ENCODE results near the gene SLC39A12. TPM values are rescaled to one million over a fixed set of nuclear protein-coding genes. Genes with fewer than 3 reads are reported as not detected.

SLC39A12 gene
- polyA plus RNA-seq, 3 donors from 2014 or later, result not detected

DNA sequence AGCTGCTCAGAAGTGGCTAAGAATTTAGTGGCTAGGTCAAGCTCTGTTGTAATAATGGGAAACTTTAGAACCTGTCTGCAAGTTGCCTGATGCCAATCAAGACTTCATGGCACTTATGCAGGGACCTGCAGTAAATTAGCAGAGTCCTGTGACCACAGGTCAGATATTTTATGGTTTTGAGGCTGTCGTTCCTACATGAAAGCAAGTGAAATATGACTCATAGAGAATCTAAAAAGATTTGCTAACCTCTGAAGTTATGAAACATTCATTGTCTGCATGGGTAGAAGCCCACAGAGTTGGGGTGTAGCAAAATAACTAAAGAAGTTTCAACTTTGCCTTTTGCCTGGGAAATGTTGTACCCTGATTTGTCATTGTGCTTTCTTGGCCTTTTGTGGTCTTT is 32.3 kb downstream of the SLC39A12 start:
- DNase-seq, result no peak

DNA sequence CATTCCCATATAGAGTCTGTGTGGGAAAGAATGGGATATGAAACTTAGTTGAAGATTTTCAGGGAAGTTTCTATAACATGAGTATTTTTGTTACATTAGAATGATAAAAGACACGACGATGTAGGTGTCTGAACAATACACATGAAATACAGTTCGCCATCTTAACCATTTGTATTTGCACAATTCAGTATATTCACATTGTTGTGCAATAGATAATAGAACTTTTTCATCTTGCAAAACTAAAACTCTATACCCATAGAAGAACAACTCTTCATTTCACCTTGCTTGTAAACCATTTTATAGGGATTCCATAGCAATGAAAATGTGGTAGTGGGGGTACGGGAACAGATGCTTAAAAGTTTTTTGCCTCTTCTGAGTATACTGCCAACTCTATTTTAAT is 32.8 kb downstream of the SLC39A12 start:
- Mint-ChIP-seq H3K4me1 (no peaks in the 10 kb centered on the region), H3K9me3 (no peaks in the 10 kb centered on the region), H3K4me3 (no peak overlapping the region), H3K27ac (no peak overlapping the region), H3K36me3 (no peaks in the 10 kb centered on the region), H3K27me3 (ENCODE audit: low read depth in 3 of 3) (peaks cover 0 to 4% (median 0%) of the 10 kb centered on the region in 3 donors)
- no peak for DNase-seq

More for the DNA sequence above, 32.3 kb downstream of the SLC39A12 start:
- Mint-ChIP-seq H3K27me3 (ENCODE audit: low read depth in 3 of 3) (peaks cover 0 to 4% (median 0%) of the 10 kb centered on the region in 3 donors), H3K4me1 (no peaks in the 10 kb centered on the region), H3K4me3 (no peak overlapping the region), H3K27ac (no peak overlapping the region), H3K9me3 (no peaks in the 10 kb centered on the region), H3K36me3 (no peaks in the 10 kb centered on the region)

DNA sequence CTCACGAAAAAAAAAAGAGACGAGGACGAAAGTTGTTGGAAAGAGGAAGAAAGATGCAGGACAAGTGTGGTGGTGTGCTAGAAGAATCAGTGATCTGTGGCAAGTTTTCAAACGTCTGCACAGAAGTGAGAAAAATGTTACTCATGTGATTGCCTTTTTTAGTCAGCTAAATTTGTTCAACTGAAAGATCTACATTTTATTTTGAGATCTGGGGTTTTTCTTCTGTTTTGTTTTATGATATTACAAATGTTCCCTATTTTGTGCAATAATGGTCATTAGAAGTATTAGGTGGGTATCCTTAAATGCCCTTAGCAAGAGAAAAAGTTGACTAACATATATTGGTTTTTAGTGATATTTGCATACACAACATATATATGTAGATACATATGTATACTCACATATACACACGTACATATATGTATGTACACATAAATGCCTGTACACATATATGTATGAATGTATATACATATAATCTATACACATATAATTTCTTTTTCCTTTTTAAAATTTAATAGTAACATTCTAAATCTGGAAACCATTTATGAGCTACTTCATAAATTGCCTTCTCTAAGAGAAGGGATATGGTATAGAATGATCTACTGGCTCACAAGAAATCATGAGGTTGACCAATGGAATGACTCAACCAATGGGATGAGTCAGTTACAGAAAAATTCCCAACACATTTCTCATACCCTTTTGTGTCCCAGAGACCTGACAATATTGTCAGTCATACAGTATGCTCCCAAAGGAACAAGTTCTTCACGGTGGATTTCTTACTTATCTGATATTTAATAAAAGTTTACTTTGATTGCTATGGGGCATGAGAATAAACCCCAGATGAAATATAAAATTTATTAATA is 38.4 kb downstream of the SLC39A12 start:
- H3K9me3 Mint-ChIP-seq, result peaks cover 0 to 2% (median 0%) of the 10 kb centered on the region in 6 donors
- no peaks in the 10 kb centered on the region for H3K36me3 Mint-ChIP-seq
- peaks cover 0 to 6% (median 0%) of the 10 kb centered on the region in 3 donors for H3K27me3 Mint-ChIP-seq (ENCODE audit: low read depth in 3 of 3)
- no peak for DNase-seq
- H3K4me1 Mint-ChIP-seq, result no peaks in the 10 kb centered on the region
- H3K27ac Mint-ChIP-seq, result no peak overlapping the region
- H3K4me3 Mint-ChIP-seq, result no peak overlapping the region

DNA sequence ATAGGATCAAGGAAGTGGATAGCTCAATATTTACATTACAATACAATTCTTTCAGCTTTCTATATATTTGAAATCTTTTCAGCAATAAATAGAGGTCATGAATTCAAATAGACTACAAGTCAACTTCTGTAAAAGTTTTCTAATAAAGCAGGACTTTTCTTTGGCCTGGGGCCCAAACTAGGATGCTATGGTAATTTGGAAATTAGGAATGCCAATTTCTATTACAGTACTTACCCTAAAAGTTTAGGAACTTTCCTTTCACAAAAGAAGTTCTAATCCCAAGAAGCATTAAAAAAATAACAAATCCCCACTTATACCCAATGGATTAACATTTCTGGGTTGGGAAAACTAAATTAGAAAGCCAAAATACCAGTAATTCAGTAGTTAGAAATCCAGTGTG is 40.5 kb downstream of the SLC39A12 start:
- Mint-ChIP-seq H3K4me3 (no peak overlapping the region), H3K36me3 (no peaks in the 10 kb centered on the region), H3K27ac (no peak overlapping the region), H3K27me3 (ENCODE audit: low read depth in 3 of 3) (peaks cover 0 to 4% (median 0%) of the 10 kb centered on the region in 3 donors), H3K9me3 (peaks cover 0 to 2% (median 0%) of the 10 kb centered on the region in 6 donors), H3K4me1 (no peaks in the 10 kb centered on the region)
- no peak for DNase-seq

DNA sequence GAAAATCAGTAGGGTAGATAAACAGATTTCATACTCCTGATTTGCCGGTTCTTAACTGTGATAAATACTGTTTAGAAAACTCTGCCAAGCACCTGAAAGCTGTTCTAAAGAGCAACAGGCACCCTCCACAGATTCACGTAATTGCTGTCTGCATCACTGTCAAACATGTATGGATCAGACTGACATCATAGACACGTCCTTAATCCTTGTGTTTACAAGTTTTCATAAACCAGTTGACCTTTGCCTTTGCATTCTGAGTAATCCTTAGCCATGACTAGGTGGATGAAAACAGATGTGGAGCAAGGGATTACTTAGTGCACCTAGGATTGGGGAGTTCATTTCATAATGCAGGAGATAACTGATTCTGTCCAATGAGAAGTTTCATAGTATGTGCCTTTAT is 41.6 kb downstream of the SLC39A12 start:
- Mint-ChIP-seq H3K4me1 (no peaks in the 10 kb centered on the region), H3K36me3 (no peaks in the 10 kb centered on the region), H3K27me3 (ENCODE audit: low read depth in 3 of 3) (peaks cover 0 to 5% (median 0%) of the 10 kb centered on the region in 3 donors), H3K9me3 (peaks cover 0 to 2% (median 0%) of the 10 kb centered on the region in 6 donors), H3K4me3 (no peak overlapping the region), H3K27ac (no peak overlapping the region)
- no peak for DNase-seq

DNA sequence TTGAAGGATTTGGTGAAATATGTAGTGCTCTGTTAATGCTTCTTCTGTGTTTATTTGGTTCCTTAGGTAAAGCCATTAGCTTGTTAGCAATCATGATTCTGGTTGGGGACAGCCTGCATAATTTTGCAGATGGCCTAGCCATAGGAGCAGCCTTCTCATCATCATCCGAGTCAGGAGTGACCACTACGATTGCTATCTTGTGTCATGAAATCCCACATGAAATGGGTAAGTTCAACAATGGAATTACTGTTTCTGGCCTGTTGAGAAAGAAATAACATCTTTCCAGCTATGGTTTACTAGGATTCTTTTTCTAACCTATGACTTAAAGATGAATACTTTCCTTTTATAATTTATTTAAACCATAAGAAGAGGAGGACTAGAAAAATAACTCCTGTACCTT is 48.9 kb downstream of the SLC39A12 start:
- no peak overlapping the region for H3K4me3 Mint-ChIP-seq
- H3K27me3 Mint-ChIP-seq (ENCODE audit: low read depth in 3 of 3), result peaks cover 0 to 2% (median 1%) of the 10 kb centered on the region in 3 donors
- no peaks in the 10 kb centered on the region for H3K4me1 Mint-ChIP-seq
- H3K36me3 Mint-ChIP-seq, result no peaks in the 10 kb centered on the region
- no peaks in the 10 kb centered on the region for H3K9me3 Mint-ChIP-seq
- no peak for DNase-seq
- H3K27ac Mint-ChIP-seq, result no peak overlapping the region

DNA sequence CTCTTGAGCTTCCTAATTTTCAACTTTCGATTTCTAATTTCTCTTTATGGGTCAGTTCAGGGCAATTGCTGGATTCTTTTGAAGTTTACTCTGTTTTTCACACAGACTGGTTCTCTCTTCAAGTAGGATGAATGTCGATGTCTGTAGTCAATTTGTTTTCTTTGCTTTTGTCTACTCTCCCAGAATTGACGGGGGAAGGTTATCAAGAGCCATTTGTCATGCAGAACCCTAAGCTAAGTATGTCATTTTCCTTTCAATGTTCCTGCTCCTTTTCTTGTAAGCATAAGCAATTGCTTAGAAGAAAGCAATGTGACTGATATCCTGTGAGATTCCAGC is 53.7 kb downstream of the SLC39A12 start:
- Mint-ChIP-seq H3K36me3 (no peaks in the 10 kb centered on the region), H3K4me1 (no peaks in the 10 kb centered on the region)

DNA sequence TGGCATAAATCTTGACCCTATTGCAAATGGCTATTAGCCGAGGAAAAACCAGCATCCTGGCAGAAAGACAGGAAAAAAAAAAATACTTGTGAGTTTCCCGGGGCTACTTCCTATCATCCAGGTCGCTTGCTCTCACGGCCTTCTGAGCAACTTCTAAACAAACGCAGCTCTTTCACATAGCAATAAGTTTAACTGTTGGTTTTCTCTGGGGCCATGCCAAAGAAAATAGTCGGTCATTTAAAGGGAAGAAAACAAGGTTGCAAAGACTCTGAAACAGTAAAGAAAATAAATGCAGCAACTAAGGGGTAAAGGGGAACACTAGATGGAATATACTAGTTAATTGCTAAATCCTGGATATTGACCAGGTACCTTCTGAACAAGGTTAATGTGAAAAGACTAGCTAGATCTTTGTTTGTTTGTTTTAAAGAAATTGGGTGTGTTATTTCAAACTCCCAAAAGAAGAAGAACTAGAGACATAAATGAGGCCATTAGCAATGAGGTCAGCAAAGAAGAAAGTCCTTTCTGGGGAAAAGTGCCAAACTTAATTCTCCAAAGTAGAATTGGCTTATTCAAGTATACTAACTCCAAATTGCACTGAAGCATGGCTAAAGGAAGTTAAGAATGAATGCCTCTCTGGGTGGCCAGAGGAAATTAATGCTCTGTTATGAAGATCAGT is 54.2 kb downstream of the SLC39A12 start:
- H3K36me3 Mint-ChIP-seq, result no peaks in the 10 kb centered on the region
- H3K4me1 Mint-ChIP-seq, result no peaks in the 10 kb centered on the region
- H3K27me3 Mint-ChIP-seq (ENCODE audit: low read depth in 3 of 3), result peaks cover 0 to 4% (median 3%) of the 10 kb centered on the region in 3 donors
- H3K9me3 Mint-ChIP-seq, result no peaks in the 10 kb centered on the region
- H3K27ac Mint-ChIP-seq, result no peak overlapping the region
- H3K4me3 Mint-ChIP-seq, result no peak overlapping the region
- no peak for DNase-seq

More for the DNA sequence above, 53.7 kb downstream of the SLC39A12 start:
- no peak overlapping the region for H3K27ac Mint-ChIP-seq
- no peaks in the 10 kb centered on the region for H3K9me3 Mint-ChIP-seq
- no peak overlapping the region for H3K4me3 Mint-ChIP-seq
- DNase-seq, result no peak
- peaks cover 0 to 4% (median 3%) of the 10 kb centered on the region in 3 donors for H3K27me3 Mint-ChIP-seq (ENCODE audit: low read depth in 3 of 3)

DNA sequence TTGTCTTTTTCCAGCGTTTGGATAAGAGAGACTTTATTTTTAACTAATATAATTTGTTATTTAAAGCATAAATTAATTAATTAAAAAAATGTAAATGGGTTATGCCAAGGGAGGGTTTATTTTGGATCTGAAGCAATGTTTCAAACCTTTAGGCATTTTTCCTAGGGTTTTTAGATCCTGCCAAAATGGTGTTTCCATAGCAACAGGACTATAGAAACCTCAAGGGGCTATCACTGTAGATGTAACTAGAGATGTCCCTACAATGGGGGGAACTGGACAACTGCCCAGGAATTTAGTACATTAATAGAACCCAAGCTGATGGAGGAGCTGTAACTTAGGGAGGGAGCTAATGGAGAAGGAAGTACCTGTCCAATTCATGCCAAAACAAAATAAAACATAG is 57.3 kb downstream of the SLC39A12 start:
- Mint-ChIP-seq H3K9me3 (no peaks in the 10 kb centered on the region), H3K4me1 (no peaks in the 10 kb centered on the region), H3K27ac (no peak overlapping the region)

DNA sequence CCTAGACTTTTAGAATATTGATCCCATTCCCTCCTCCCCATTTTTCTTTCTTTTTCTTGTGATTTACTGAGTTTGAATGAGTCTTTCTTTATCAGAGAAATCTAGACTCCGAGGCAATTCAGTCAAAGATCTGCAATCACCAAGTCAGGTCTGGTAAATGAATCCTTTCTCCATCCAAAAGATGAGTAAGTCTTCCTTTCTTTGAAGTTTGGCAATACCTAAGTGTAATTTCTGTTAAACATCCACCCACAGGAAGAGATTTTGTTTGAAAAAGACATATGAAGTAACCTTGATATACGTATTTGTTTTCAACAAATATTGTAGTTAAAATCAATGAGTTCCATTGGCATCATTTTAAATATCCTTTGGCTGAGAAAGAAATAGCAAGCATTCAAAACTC is 58.3 kb downstream of the SLC39A12 start:
- peaks cover 0 to 2% (median 0%) of the 10 kb centered on the region in 6 donors for H3K9me3 Mint-ChIP-seq
- H3K4me3 Mint-ChIP-seq, result no peak overlapping the region
- peaks cover 0 to 4% (median 3%) of the 10 kb centered on the region in 3 donors for H3K27me3 Mint-ChIP-seq (ENCODE audit: low read depth in 3 of 3)

More for the DNA sequence above, 57.3 kb downstream of the SLC39A12 start:
- Mint-ChIP-seq H3K27me3 (ENCODE audit: low read depth in 3 of 3) (peaks cover 0 to 4% (median 3%) of the 10 kb centered on the region in 3 donors), H3K36me3 (no peaks in the 10 kb centered on the region), H3K4me3 (no peak overlapping the region)
- no peak for DNase-seq

DNA sequence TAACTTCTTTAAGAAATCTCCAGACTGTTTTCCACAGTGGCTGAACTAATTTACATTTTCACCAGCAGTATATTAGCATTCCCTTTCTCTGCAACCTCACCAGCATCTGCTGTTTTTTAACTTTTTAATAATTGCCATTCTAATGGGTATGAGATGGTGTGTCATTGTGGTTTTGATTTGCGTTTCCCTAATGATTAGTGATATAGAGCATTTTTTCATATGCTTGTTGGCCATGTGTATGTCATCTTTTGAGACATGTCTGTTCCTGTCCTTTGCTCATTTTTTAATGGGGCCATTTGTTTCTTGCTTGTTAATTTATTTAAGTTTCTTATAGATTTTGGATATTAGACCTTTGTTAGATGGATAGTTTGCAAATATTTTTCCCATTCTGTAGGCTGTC is 68.8 kb downstream of the SLC39A12 start:
- peaks cover 7 to 23% (median 11%) of the 10 kb centered on the region in 6 donors for H3K9me3 Mint-ChIP-seq
- peaks cover 1 to 4% (median 2%) of the 10 kb centered on the region in 3 donors for H3K27me3 Mint-ChIP-seq (ENCODE audit: low read depth in 3 of 3)
- H3K4me1 Mint-ChIP-seq, result no peaks in the 10 kb centered on the region
- no peak for DNase-seq
- H3K4me3 Mint-ChIP-seq, result no peak overlapping the region
- no peaks in the 10 kb centered on the region for H3K36me3 Mint-ChIP-seq
- H3K27ac Mint-ChIP-seq, result no peak overlapping the region

More for the DNA sequence above, 58.3 kb downstream of the SLC39A12 start:
- no peaks in the 10 kb centered on the region for H3K36me3 Mint-ChIP-seq
- H3K4me1 Mint-ChIP-seq, result no peaks in the 10 kb centered on the region
- H3K27ac Mint-ChIP-seq, result no peak overlapping the region
- DNase-seq, result no peak

DNA sequence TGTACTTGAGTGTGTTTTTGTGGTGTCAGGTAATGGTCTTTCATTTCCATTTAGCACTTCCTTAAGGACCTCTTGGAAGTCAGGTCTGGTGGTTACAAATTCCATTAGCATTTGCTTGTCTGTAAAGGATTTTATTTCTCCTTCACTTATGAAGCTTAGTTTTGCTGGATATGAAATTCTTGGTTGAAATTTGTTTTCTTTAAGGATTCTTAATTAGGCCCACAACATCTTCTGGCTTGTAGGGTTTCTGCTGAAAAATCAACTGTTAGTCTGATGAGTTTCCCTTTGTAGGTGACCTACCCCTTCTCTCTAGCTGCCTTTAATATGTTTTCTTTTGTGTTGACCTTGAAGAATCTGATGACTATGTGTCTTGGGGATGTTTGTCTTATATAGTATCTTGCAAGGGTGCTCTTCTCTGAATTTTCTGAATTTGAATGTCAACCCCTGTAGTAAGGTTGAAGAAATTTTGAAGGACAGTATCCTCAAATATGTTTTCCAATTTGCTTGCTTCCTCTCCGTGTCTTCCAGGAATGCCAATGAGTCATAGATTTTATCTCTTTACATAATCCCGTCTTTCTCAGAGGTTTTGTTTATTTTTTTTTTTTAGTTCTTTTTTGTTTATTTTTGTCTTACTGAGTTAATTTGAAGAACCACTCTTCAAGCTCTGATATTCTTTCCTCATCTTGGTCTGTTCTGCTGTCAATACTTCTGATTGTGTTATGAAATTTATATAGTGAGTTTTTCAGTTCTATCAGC is 70.2 kb downstream of the SLC39A12 start:
- DNase-seq, result no peak
- H3K9me3 Mint-ChIP-seq, result peaks cover 9 to 23% (median 11%) of the 10 kb centered on the region in 6 donors
- no peak overlapping the region for H3K4me3 Mint-ChIP-seq
- H3K27ac Mint-ChIP-seq, result no peak overlapping the region
- H3K36me3 Mint-ChIP-seq, result no peaks in the 10 kb centered on the region
- no peaks in the 10 kb centered on the region for H3K4me1 Mint-ChIP-seq
- H3K27me3 Mint-ChIP-seq (ENCODE audit: low read depth in 3 of 3), result peaks cover 1 to 4% (median 2%) of the 10 kb centered on the region in 3 donors

DNA sequence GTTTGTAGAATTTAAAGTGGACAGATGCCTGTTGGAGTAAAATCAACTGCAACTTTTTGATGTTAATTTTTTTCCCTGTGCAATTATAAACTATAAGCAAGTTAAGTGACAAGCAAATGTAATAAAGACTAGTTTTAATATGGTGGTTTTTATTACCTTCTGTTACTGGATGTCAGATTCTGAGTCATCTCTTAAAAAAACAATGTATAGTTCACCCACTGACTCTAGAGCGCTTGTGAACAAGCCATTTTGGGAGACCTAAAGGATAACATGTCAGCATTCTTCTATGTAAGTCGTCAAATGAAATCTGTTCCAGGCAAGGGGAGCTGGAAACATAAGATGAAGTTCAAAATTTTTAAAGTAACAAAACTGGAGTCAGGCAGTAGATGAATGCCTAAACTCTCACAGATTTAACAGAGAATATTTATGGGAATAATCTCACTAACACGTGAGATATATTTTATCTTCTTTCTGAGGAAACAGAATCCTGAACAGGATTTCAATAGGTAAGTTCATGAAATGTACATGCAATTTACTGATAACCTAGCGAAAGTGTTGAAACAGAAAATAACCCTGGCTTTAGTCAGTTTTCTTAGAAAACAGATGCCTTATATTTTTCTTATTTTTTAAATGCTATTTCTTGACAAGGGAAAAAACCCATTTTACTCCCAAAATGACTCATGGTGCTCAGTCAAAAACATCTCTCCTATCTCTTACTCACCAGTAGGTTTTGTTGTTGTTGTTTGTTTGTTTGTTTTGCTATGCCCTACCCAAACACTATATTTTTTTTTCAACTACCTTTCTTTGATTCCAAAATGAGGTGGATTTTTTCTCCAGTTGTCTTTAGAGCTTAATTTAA is 91.7 kb downstream of the SLC39A12 start:
- Mint-ChIP-seq H3K36me3 (no peaks in the 10 kb centered on the region), H3K4me3 (no peak overlapping the region), H3K27ac (no peak overlapping the region), H3K4me1 (no peaks in the 10 kb centered on the region), H3K9me3 (peaks cover 0 to 2% (median 0%) of the 10 kb centered on the region in 6 donors), H3K27me3 (ENCODE audit: low read depth in 3 of 3) (peaks cover 0 to 7% (median 1%) of the 10 kb centered on the region in 3 donors)
- DNase-seq, result no peak

Measured in immature natural killer cell (primary cell).